Karpas-422 (cell line): ENCODE measurements around the gene UBR3. TPM values are rescaled to one million over a fixed set of nuclear protein-coding genes. Genes with fewer than 3 reads are reported as not detected.
"Not testable (repeated sequence)": the region's sequence is repeated elsewhere in the genome, so short reads cannot be mapped to it uniquely, and the experiment has no call there.

ENCODE experiments used
- DNase-seq: peaks from one replicate; pipeline ENCODE4 v3.0.0-alpha.2; 2015
- H2AFZ ChIP-seq: fragments of 200-600 bp; sonication (generic); 2 replicates; pipeline ENCODE4 v1.6.1; 2014; ENCODE audit warnings: antibody characterized with exemption, low read length, mixed read lengths
- H3K27ac ChIP-seq: fragments of 200-600 bp; sonication (generic); 2 replicates; pipeline ENCODE4 v1.5.1; 2014; ENCODE audit warnings: mild to moderate bottlenecking, low read length, moderate library complexity
- H3K27me3 ChIP-seq: fragments of 200-600 bp; sonication (generic); 2 replicates; pipeline ENCODE4 v1.6.1; 2014; ENCODE audit warnings: low read length, mixed read lengths
- H3K36me3 ChIP-seq: fragments of 200-600 bp; sonication (generic); 2 replicates; pipeline ENCODE4 v1.6.1; 2014; ENCODE audit warnings: low read length, mixed read lengths; ENCODE audit not compliant: insufficient read depth
- H3K4me1 ChIP-seq: fragments of 200-600 bp; sonication (generic); 2 replicates; pipeline ENCODE4 v1.6.1; 2014; ENCODE audit warnings: mild to moderate bottlenecking, low read length, mixed read lengths
- H3K4me2 ChIP-seq: fragments of 200-600 bp; sonication (generic); 2 replicates; pipeline ENCODE4 v1.6.1; 2014; ENCODE audit warnings: low read length, low read depth, mild to moderate bottlenecking; ENCODE audit not compliant: poor library complexity, severe bottlenecking
- H3K4me3 ChIP-seq: fragments of 200-600 bp; sonication (generic); 2 replicates; pipeline ENCODE4 v1.5.1; 2014; ENCODE audit warnings: mild to moderate bottlenecking, antibody characterized with exemption, low read length, mixed read lengths
- H3K79me2 ChIP-seq: fragments of 200-600 bp; sonication (generic); 2 replicates; pipeline ENCODE4 v1.6.1; 2014; ENCODE audit warnings: mild to moderate bottlenecking, low read length, mixed read lengths
- H3K9ac ChIP-seq: fragments of 200-600 bp; sonication (generic); 2 replicates; pipeline ENCODE4 v1.6.0; 2014; ENCODE audit warnings: low read length
- H3K9me2 ChIP-seq: fragments of 200-600 bp; sonication (generic), shearing (Covaris generic); replicated peaks from 2 replicates; pipeline ENCODE4 v1.6.0; 2014; ENCODE audit warnings: mild to moderate bottlenecking, low read length, moderate library complexity; ENCODE audit not compliant: insufficient read depth
- H3K9me3 ChIP-seq: fragments of 300-700, 200-600 bp; sonication (generic); 2 replicates; pipeline ENCODE4 v1.6.1; 2014; ENCODE audit warnings: low read length, mixed read lengths
- H4K20me1 ChIP-seq: fragments of 200-600 bp; sonication (generic); 2 replicates; pipeline ENCODE4 v1.6.1; 2014; ENCODE audit warnings: mild to moderate bottlenecking, antibody characterized with exemption, low read length, low read depth; ENCODE audit not compliant: insufficient read depth
- total RNA-seq: library from RNA; depleted of rRNA; stranded (reverse); fragments of >200 nt; shearing (Covaris generic); gene quantifications from 2 replicates; pipeline ENCODE4 v1.2.3, GENCODE V29; 2014; ENCODE audit warnings: low replicate concordance

Gene UBR3
- total RNA-seq, 1 experiment from 2014 or later, result 50.8 TPM

GRCh38 chr2:169797601-169798000 lies 29.7 kb upstream of the UBR3 start:
- H3K9me3 ChIP-seq, result no peaks in the 10 kb centered on the region
- H4K20me1 ChIP-seq, result peaks cover 7% of the 10 kb centered on the region; the same call in 1 of the 2 replicates
- H3K27me3 ChIP-seq, result no peaks in the 10 kb centered on the region
- H3K79me2 ChIP-seq, result peaks cover 38% of the 10 kb centered on the region
- H3K9me2 ChIP-seq, result no peaks in the 10 kb centered on the region
- no peak overlapping the region for H3K4me3 ChIP-seq
- H3K9ac ChIP-seq, result no peak overlapping the region
- H3K27ac ChIP-seq, result no peak overlapping the region
- peaks cover 30% of the 10 kb centered on the region for H3K4me1 ChIP-seq
- DNase-seq, result no peak
- H2AFZ ChIP-seq, result no peak overlapping the region
- peak overlapping the region; percentile 82 for H3K4me2 ChIP-seq
- peaks cover 14% of the 10 kb centered on the region; the same call in 1 of the 2 replicates for H3K36me3 ChIP-seq

- no peak for DNase-seq
- H4K20me1 ChIP-seq, result peaks cover 7% of the 10 kb centered on the region; the same call in 1 of the 2 replicates
- H3K9ac ChIP-seq, result peak overlapping the region; percentile 90
- H3K9me3 ChIP-seq, result no peaks in the 10 kb centered on the region
- no peaks in the 10 kb centered on the region for H3K9me2 ChIP-seq
- peak overlapping the region; percentile 25 for H2AFZ ChIP-seq
- H3K27me3 ChIP-seq, result no peaks in the 10 kb centered on the region
- peaks cover 19% of the 10 kb centered on the region; the same call in 1 of the 2 replicates for H3K36me3 ChIP-seq
- peaks cover 46% of the 10 kb centered on the region for H3K79me2 ChIP-seq
- peaks cover 30% of the 10 kb centered on the region for H3K4me1 ChIP-seq
- peak overlapping the region; percentile 82 for H3K4me2 ChIP-seq
- peak overlapping the region; percentile 90 for H3K4me3 ChIP-seq
- peak overlapping the region; percentile 81 for H3K27ac ChIP-seq
Observed at GRCh38 chr2:169798397-169798717, 28.9 kb upstream of the UBR3 start.

- Histone ChIP-seq H3K79me2 (peaks cover 52% of the 10 kb centered on the region), H3K36me3 (peaks cover 24% of the 10 kb centered on the region; the same call in 1 of the 2 replicates), H3K4me3 (peak within 1 kb of the TSS; percentile 90), H3K9me3 (no peaks in the 10 kb centered on the region), H2AFZ (peak within 1 kb of the TSS; percentile 25), H3K4me2 (peak within 1 kb of the TSS; percentile 82), H3K4me1 (peaks cover 30% of the 10 kb centered on the region), H3K27me3 (no peaks in the 10 kb centered on the region), H3K9me2 (no peaks in the 10 kb centered on the region), H3K27ac (peak within 1 kb of the TSS; percentile 81), H4K20me1 (peaks cover 7% of the 10 kb centered on the region; the same call in 1 of the 2 replicates), H3K9ac (peak within 1 kb of the TSS; percentile 90)
- peak; percentile 98 for DNase-seq
Observed at GRCh38 chr2:169798718-169799592, 28.3 kb upstream of the UBR3 start, which contains the start of gene SSB. SSB (plus strand) TSS chr2:169798871; CDS start chr2:169800961, 2,090 bp downstream.

- H4K20me1 ChIP-seq, result peaks cover 7% of the 10 kb centered on the region; the same call in 1 of the 2 replicates
- H3K9me2 ChIP-seq, result no peaks in the 10 kb centered on the region
- no peak overlapping the region for H3K4me2 ChIP-seq
- H3K36me3 ChIP-seq, result peaks cover 58% of the 10 kb centered on the region; the same call in 1 of the 2 replicates
- H3K27me3 ChIP-seq, result no peaks in the 10 kb centered on the region
- no peak overlapping the region for H3K27ac ChIP-seq
- H3K4me1 ChIP-seq, result peaks cover 24% of the 10 kb centered on the region
- DNase-seq, result no peak
- no peak overlapping the region for H2AFZ ChIP-seq
- no peak overlapping the region for H3K9ac ChIP-seq
- no peak overlapping the region for H3K4me3 ChIP-seq
- peaks cover 65% of the 10 kb centered on the region for H3K79me2 ChIP-seq
- no peaks in the 10 kb centered on the region for H3K9me3 ChIP-seq
Observed at GRCh38 chr2:169803480-169803879, 23.8 kb upstream of the UBR3 start.

- H3K9ac ChIP-seq, result no peak overlapping the region
- H3K27ac ChIP-seq, result 0 out of 2 replicates have a peak overlapping the region, but pooled peaks have one; percentile 31
- H3K4me1 ChIP-seq, result peaks cover 8% of the 10 kb centered on the region
- H3K36me3 ChIP-seq, result peaks cover 64% of the 10 kb centered on the region; the same call in 1 of the 2 replicates
- DNase-seq, result no peak
- H2AFZ ChIP-seq, result no peak overlapping the region
- no peaks in the 10 kb centered on the region for H3K27me3 ChIP-seq
- H3K4me2 ChIP-seq, result no peak overlapping the region
- no peaks in the 10 kb centered on the region for H3K9me3 ChIP-seq
- no peaks in the 10 kb centered on the region for H3K9me2 ChIP-seq
- no peak overlapping the region for H3K4me3 ChIP-seq
- H4K20me1 ChIP-seq, result no peaks in the 10 kb centered on the region
- peaks cover 42% of the 10 kb centered on the region for H3K79me2 ChIP-seq
Observed at GRCh38 chr2:169806586-169806985, 20.7 kb upstream of the UBR3 start.

GRCh38 chr2:169808221-169808620 lies 19.0 kb upstream of the UBR3 start:
- H3K27me3 ChIP-seq, result no peaks in the 10 kb centered on the region
- H3K9me2 ChIP-seq, result no peaks in the 10 kb centered on the region
- no peak overlapping the region for H3K27ac ChIP-seq
- no peak overlapping the region for H3K4me3 ChIP-seq
- H3K4me1 ChIP-seq, result no peaks in the 10 kb centered on the region
- H3K9me3 ChIP-seq, result no peaks in the 10 kb centered on the region
- H4K20me1 ChIP-seq, result no peaks in the 10 kb centered on the region
- H3K9ac ChIP-seq, result no peak overlapping the region
- H3K4me2 ChIP-seq, result no peak overlapping the region
- peaks cover 28% of the 10 kb centered on the region for H3K79me2 ChIP-seq
- H3K36me3 ChIP-seq, result peaks cover 62% of the 10 kb centered on the region
- no peak for DNase-seq
- H2AFZ ChIP-seq, result no peak overlapping the region

GRCh38 chr2:169815849-169816248 lies 11.4 kb upstream of the UBR3 start:
- H3K27ac ChIP-seq, result no peak overlapping the region
- peaks cover 66% of the 10 kb centered on the region for H3K36me3 ChIP-seq
- H3K9ac ChIP-seq, result no peak overlapping the region

GRCh38 chr2:169816961-169817360 lies 10.3 kb upstream of the UBR3 start:
- not testable (repeated sequence) for H3K4me2 ChIP-seq, H4K20me1 ChIP-seq, H3K4me1 ChIP-seq, DNase-seq, H3K27ac ChIP-seq, H3K4me3 ChIP-seq, H3K27me3 ChIP-seq, H3K9ac ChIP-seq, H2AFZ ChIP-seq, H3K9me2 ChIP-seq, H3K9me3 ChIP-seq
- H3K79me2 ChIP-seq, result peaks cover 51% of the 10 kb centered on the region
- peaks cover 66% of the 10 kb centered on the region for H3K36me3 ChIP-seq

More at GRCh38 chr2:169815849-169816248, 11.4 kb upstream of the UBR3 start:
- no peaks in the 10 kb centered on the region for H3K27me3 ChIP-seq
- H3K9me3 ChIP-seq, result no peaks in the 10 kb centered on the region
- H3K79me2 ChIP-seq, result peaks cover 45% of the 10 kb centered on the region
- no peak overlapping the region for H3K4me3 ChIP-seq
- no peak for DNase-seq
- H3K9me2 ChIP-seq, result no peaks in the 10 kb centered on the region
- no peaks in the 10 kb centered on the region for H4K20me1 ChIP-seq
- H3K4me1 ChIP-seq, result no peaks in the 10 kb centered on the region
- H2AFZ ChIP-seq, result no peak overlapping the region
- H3K4me2 ChIP-seq, result no peak overlapping the region
